ENCODE data around the gene DLK1.

The DLK1 gene

GRCh38 chr14:100679707-100680438 lies 46.8 kb upstream of the DLK1 start:
- H3K27me3 ChIP-seq = no peaks in the 10 kb centered on the region
- TF ChIP-seq CTCF (IDR thresholded peaks at IDR 0.05; ENCODE audit: low read depth, low read length) = no peak
- no peaks in the 10 kb centered on the region for H3K36me3 ChIP-seq
- H3K4me3 ChIP-seq (ENCODE audit: low read depth, low read length) = no peak overlapping the region
- H3K9me3 ChIP-seq = no peaks in the 10 kb centered on the region
- no peak for DNase-seq
- H3K4me1 ChIP-seq = peaks cover 65% of the 10 kb centered on the region

GRCh38 chr14:100680439-100681051 lies 46.1 kb upstream of the DLK1 start:
- no peak for TF ChIP-seq CTCF (IDR thresholded peaks at IDR 0.05; ENCODE audit: low read depth, low read length)
- H3K4me3 ChIP-seq (ENCODE audit: low read depth, low read length) = no peak overlapping the region
- peaks cover 61% of the 10 kb centered on the region for H3K4me1 ChIP-seq
- H3K36me3 ChIP-seq = no peaks in the 10 kb centered on the region
- H3K9me3 ChIP-seq = no peaks in the 10 kb centered on the region
- peak; percentile 68 for DNase-seq
- H3K27me3 ChIP-seq = no peaks in the 10 kb centered on the region

- Histone ChIP-seq H3K4me3 (ENCODE audit: low read depth, low read length) (no peak overlapping the region), H3K27me3 (no peaks in the 10 kb centered on the region), H3K36me3 (no peaks in the 10 kb centered on the region), H3K9me3 (no peaks in the 10 kb centered on the region), H3K4me1 (peaks cover 55% of the 10 kb centered on the region)
- no peak for DNase-seq
- TF ChIP-seq CTCF (IDR thresholded peaks at IDR 0.05; ENCODE audit: low read depth, low read length) = no peak
Measured at GRCh38 chr14:100681111-100681510, 45.6 kb upstream of the DLK1 start.

GRCh38 chr14:100682749-100683148 lies 43.9 kb upstream of the DLK1 start:
- no peaks in the 10 kb centered on the region for H3K9me3 ChIP-seq
- H3K4me1 ChIP-seq = peaks cover 39% of the 10 kb centered on the region
- no peak for DNase-seq
- no peaks in the 10 kb centered on the region for H3K36me3 ChIP-seq
- H3K27me3 ChIP-seq = no peaks in the 10 kb centered on the region
- no peak for TF ChIP-seq CTCF (IDR thresholded peaks at IDR 0.05; ENCODE audit: low read depth, low read length)
- no peak overlapping the region for H3K4me3 ChIP-seq (ENCODE audit: low read depth, low read length)

GRCh38 chr14:100683578-100683977 lies 43.1 kb upstream of the DLK1 start:
- H3K9me3 ChIP-seq = no peaks in the 10 kb centered on the region
- H3K4me3 ChIP-seq (ENCODE audit: low read depth, low read length) = no peak overlapping the region
- no peaks in the 10 kb centered on the region for H3K27me3 ChIP-seq
- TF ChIP-seq CTCF (IDR thresholded peaks at IDR 0.05; ENCODE audit: low read depth, low read length) = no peak
- no peak for DNase-seq
- no peaks in the 10 kb centered on the region for H3K36me3 ChIP-seq
- H3K4me1 ChIP-seq = peaks cover 41% of the 10 kb centered on the region

GRCh38 chr14:100684154-100684553 lies 42.5 kb upstream of the DLK1 start:
- Histone ChIP-seq H3K4me1 (peaks cover 40% of the 10 kb centered on the region), H3K4me3 (ENCODE audit: low read depth, low read length) (no peak overlapping the region), H3K36me3 (no peaks in the 10 kb centered on the region), H3K27me3 (no peaks in the 10 kb centered on the region), H3K9me3 (no peaks in the 10 kb centered on the region)
- TF ChIP-seq CTCF (IDR thresholded peaks at IDR 0.05; ENCODE audit: low read depth, low read length) = no peak
- DNase-seq = no peak

Data from BE2C (cell line).